Non-pigmented ciliary epithelial cell (primary cell): ENCODE measurements around the gene GALNT16.
A peak's percentile ranks its signal among the peaks of the same experiment; 100 is the strongest.

Source experiments
- DNase-seq: peaks from one replicate; pipeline ENCODE4 v3.0.0-alpha.2; 2010; ENCODE audit warnings: low read depth

The GALNT16 gene

GRCh38 chr14:69317102-69317755, 57.3 kb downstream of the GALNT16 start:
- peak; percentile 89 for DNase-seq

- DNase-seq, result no peak
Observed at GRCh38 chr14:69317780-69318179, 57.8 kb downstream of the GALNT16 start.

GRCh38 chr14:69318241-69318640, 58.3 kb downstream of the GALNT16 start:
- DNase-seq, result no peak

- DNase-seq, result no peak
Observed at GRCh38 chr14:69318901-69319475, 59.0 kb downstream of the GALNT16 start.

- DNase-seq, result no peak
Observed at GRCh38 chr14:69319911-69320310, 60.0 kb downstream of the GALNT16 start.

- no peak for DNase-seq
Observed at GRCh38 chr14:69320581-69321365, 60.8 kb downstream of the GALNT16 start.

GRCh38 chr14:69321601-69322330, 61.8 kb downstream of the GALNT16 start:
- DNase-seq, result no peak

GRCh38 chr14:69323266-69323998, 63.5 kb downstream of the GALNT16 start:
- no peak for DNase-seq

- DNase-seq, result no peak
Observed at GRCh38 chr14:69323999-69324282, 64.0 kb downstream of the GALNT16 start.

GRCh38 chr14:69324341-69324931, 64.5 kb downstream of the GALNT16 start:
- no peak for DNase-seq

GRCh38 chr14:69325086-69325485, 65.1 kb downstream of the GALNT16 start:
- DNase-seq, result no peak

- DNase-seq, result no peak
Observed at GRCh38 chr14:69325646-69326265, 65.8 kb downstream of the GALNT16 start.

GRCh38 chr14:69326611-69327010, 66.7 kb downstream of the GALNT16 start:
- DNase-seq, result no peak

- DNase-seq, result no peak
Observed at GRCh38 chr14:69327507-69327906, 67.5 kb downstream of the GALNT16 start.

GRCh38 chr14:69328317-69328716, 68.4 kb downstream of the GALNT16 start:
- no peak for DNase-seq

- DNase-seq, result no peak
Observed at GRCh38 chr14:69328765-69329164, 68.8 kb downstream of the GALNT16 start.

- no peak for DNase-seq
Observed at GRCh38 chr14:69331206-69331605, 71.2 kb downstream of the GALNT16 start.

GRCh38 chr14:69332782-69333395, 72.9 kb downstream of the GALNT16 start:
- no peak for DNase-seq

- no peak for DNase-seq
Observed at GRCh38 chr14:69333791-69334337, 73.9 kb downstream of the GALNT16 start.

GRCh38 chr14:69334576-69334975, 74.6 kb downstream of the GALNT16 start:
- DNase-seq, result no peak
